IMR-90 (cell line): ENCODE measurements around the gene RHOG.

ENCODE experiments used
- BHLHE40 ChIP-seq: fragments of 150-350 bp; IDR thresholded peaks from 2 replicates; pipeline ENCODE4 v1.6.1; 2016; ENCODE audit warnings: mild to moderate bottlenecking, low read depth, low read length
- CTCF ChIP-seq: conservative IDR thresholded peaks from 2 replicates; pipeline ENCODE4 v1.5.1; 2012; ENCODE audit warnings: mild to moderate bottlenecking, low read depth, low read length, improper control_type of control experiment
- MAFK ChIP-seq: IDR thresholded peaks from 2 replicates; pipeline ENCODE4 v1.6.1; 2012; ENCODE audit warnings: low read depth, low read length, improper control_type of control experiment
- RAD21 ChIP-seq: IDR thresholded peaks from 2 replicates; pipeline ENCODE4 v1.6.1; 2012; ENCODE audit warnings: low read length, improper control_type of control experiment

DNA sequence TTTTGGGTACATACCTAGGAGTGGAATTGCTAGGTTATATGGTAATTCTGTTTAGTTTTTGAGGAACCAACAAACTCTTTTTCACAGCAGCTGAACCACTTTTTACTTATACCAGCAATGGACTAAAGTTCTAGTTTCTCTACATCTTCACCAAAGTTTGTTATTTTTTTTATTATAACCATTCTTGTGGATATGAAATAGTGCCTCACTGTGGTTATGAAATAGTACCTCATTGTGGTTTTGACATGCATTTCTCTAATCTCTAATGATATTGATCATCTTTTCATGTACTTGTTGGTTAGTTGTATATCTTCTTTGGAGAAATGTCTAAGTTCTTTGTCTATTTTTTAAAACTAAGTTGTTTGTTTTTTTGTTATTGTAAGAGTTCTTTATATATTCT, 41.9 kb upstream of the RHOG start:
- TF ChIP-seq CTCF (no peak), RAD21 (no peak), BHLHE40 (no peak), MAFK (no peak)
